ENCODE results near the gene LINGO3. TPM values are rescaled to one million over a fixed set of nuclear protein-coding genes. Genes with fewer than 3 reads are reported as not detected.
A peak's percentile ranks its signal among the peaks of the same experiment; 100 is the strongest.

Gene LINGO3
- total RNA-seq, 2 donors from 2014 or later = 0.58 TPM; not detected in 1

DNA sequence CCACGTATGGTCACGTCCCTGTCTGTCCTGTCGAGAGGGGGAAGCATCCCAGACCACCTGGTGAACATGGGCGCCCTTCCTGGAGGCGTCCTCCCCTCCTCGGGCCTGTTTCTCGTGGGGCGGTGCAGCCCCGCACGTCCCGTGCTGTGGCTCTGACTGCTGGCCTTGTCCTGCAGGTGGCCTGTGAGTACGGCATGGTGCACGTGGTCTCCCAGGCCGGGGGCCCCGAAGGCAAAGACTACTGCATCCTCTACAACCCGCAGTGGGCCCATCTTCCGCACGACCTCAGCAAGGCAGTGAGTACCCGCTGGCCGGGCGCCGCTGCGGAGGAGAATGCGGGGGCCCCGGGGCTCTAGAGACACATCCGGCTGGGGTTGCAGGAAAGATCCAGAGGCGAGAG lies 26.5 kb upstream of the LINGO3 start:
- Histone ChIP-seq H3K4me1 (peaks cover 24% of the 10 kb centered on the region), H3K36me3 (no peaks in the 10 kb centered on the region), H3K27me3 (no peaks in the 10 kb centered on the region), H3K9me3 (no peaks in the 10 kb centered on the region), H3K27ac (no peak overlapping the region), H3K4me3 (no peak overlapping the region), H3K9ac (ENCODE audit: low read depth in 2 of 2, low read length in 2 of 2) (peak overlapping the region in 1 of 2 donors; percentile 84)
- DNase-seq = no peak
- intact Hi-C loops (cut with DNase I) = loop anchor here (5.0 kb wide), 1 partner anchor 58 kb away; no protein-coding TSS in a partner anchor
- TF ChIP-seq, protein P1, sequence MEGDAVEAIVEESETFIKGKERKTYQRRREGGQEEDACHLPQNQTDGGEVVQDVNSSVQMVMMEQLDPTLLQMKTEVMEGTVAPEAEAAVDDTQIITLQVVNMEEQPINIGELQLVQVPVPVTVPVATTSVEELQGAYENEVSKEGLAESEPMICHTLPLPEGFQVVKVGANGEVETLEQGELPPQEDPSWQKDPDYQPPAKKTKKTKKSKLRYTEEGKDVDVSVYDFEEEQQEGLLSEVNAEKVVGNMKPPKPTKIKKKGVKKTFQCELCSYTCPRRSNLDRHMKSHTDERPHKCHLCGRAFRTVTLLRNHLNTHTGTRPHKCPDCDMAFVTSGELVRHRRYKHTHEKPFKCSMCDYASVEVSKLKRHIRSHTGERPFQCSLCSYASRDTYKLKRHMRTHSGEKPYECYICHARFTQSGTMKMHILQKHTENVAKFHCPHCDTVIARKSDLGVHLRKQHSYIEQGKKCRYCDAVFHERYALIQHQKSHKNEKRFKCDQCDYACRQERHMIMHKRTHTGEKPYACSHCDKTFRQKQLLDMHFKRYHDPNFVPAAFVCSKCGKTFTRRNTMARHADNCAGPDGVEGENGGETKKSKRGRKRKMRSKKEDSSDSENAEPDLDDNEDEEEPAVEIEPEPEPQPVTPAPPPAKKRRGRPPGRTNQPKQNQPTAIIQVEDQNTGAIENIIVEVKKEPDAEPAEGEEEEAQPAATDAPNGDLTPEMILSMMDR (IDR thresholded peaks at IDR 0.05) = no peak

DNA sequence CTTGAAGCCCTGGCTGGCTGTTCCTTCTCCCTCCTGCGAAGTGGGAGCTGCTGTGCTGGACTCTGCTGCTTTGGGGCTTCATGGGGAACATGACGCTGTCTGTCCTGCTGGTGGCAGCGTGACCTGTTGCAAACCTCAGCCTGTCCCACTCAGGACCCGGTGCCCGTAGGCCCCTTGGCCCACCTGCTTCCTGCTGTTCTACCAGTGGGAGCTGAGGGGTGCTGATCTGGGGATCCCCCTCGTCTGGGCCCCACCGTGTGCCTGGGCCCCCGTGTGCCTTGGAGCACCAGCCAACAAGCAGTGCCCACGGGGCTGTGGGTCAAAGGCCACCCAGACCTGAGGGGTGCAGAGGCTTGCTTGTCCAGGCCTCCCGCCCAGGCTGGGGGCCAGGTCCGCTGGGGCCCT lies 25.9 kb upstream of the LINGO3 start:
- H3K36me3 ChIP-seq = no peaks in the 10 kb centered on the region
- intact Hi-C loops (cut with DNase I) = loop anchor here (5.0 kb wide), 1 partner anchor 58 kb away; no protein-coding TSS in a partner anchor
- no peaks in the 10 kb centered on the region for H3K9me3 ChIP-seq
- H3K27ac ChIP-seq = peak overlapping the region; percentile 71
- H3K4me1 ChIP-seq = peaks cover 24% of the 10 kb centered on the region
- no peak for DNase-seq
- H3K4me3 ChIP-seq = no peak overlapping the region
- no peaks in the 10 kb centered on the region for H3K27me3 ChIP-seq
- TF ChIP-seq, protein P1 (IDR thresholded peaks at IDR 0.05) = no peak
- H3K9ac ChIP-seq (ENCODE audit: low read depth in 2 of 2, low read length in 2 of 2) = peak overlapping the region; percentile 58 to 84

DNA sequence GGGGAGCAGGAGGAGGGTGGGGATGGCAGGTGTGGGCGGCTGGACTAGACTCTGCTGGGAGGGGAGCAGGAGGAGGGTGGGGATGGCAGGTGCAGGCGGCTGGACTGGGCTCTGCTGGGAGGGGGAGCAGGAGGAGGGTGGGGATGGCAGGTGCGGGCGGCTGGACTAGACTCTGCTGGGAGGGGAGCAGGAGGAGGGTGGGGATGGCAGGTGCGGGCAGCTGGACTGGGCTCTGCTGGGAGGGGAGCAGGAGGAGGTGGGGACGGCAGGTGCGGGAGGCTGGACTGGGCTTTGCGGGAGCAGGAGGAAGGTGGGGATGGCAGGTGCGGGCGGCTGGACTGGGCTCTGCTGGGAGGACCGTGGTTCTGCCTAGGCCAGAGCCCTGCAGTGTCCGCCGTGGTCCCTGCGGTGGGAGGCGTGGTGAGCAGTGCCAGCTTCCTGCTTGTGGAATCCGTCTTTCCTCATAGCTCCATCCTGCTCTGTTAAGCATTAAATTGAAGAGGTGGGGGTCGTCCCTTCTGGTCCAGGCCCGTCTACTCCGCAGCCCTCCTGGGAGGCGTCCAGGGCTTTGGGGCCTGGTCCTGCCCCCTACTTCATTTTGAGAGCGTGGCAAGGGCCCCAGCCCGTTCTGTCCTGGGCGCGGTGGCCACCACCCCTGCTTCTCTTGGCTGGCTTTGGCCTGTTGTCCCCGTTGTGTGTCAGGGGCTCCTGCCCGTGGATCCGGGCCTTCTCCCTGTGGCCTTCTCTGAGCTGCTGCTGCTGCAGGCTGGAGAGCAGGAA lies 25.3 kb upstream of the LINGO3 start:
- Histone ChIP-seq H3K9me3 (no peaks in the 10 kb centered on the region), H3K4me3 (no peak overlapping the region), H3K36me3 (no peaks in the 10 kb centered on the region), H3K9ac (ENCODE audit: low read depth in 2 of 2, low read length in 2 of 2) (peak overlapping the region; percentile 58 to 84), H3K27ac (peak overlapping the region; percentile 71), H3K27me3 (no peaks in the 10 kb centered on the region), H3K4me1 (peaks cover 24% of the 10 kb centered on the region)
- intact Hi-C loops (cut with DNase I) = loop anchor here (5.0 kb wide), 1 partner anchor 59 kb away; no protein-coding TSS in a partner anchor
- peak; percentile 87 for DNase-seq
- TF ChIP-seq, protein P1 (IDR thresholded peaks at IDR 0.05) = no peak

- H3K4me1 ChIP-seq = peaks cover 24% of the 10 kb centered on the region
- intact Hi-C loops (cut with DNase I) = loop anchor here (5.0 kb wide), 1 partner anchor 60 kb away; no protein-coding TSS in a partner anchor
- H3K9me3 ChIP-seq = no peaks in the 10 kb centered on the region
- no peaks in the 10 kb centered on the region for H3K36me3 ChIP-seq
- DNase-seq = peak; percentile 65
- H3K27ac ChIP-seq = peak overlapping the region; percentile 92
- H3K4me3 ChIP-seq = no peak overlapping the region
- TF ChIP-seq, protein P1 (IDR thresholded peaks at IDR 0.05) = no peak
- peak overlapping the region; percentile 58 to 98 for H3K9ac ChIP-seq (ENCODE audit: low read depth in 2 of 2, low read length in 2 of 2)
- no peaks in the 10 kb centered on the region for H3K27me3 ChIP-seq
Measured at GRCh38 chr19:2332341-2333026, 24.5 kb upstream of the LINGO3 start.

DNA sequence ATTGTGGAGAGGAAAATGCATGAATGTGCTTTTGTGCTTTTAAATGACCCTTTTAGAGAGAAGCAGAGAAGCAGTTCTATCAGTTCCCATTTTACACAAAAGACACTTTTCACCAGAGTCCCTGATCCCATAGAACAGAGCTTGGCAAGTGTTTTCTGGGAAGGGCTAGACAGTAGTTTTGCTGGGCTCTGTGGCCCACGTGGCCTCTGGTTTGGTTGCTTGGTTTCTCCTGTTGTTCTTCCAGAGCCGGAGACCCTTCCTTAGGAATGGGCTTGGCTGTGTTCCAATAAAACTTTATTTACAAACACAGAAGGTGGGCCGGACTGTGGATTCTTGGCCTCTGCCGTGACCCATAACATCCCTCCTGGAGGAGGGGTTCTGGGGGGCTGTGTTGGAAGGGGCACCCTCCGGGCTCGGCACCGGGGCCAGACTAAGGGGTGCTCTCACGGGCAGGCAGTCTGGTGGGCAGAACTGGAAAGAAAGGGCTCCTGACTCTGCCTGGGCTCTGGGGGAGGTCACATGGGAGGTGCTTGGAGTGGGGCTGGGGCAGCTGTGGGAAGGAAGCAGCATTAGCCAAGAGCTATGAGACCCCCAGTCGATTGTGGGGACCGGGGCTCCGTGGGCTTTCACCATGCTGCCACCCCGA lies 23.8 kb upstream of the LINGO3 start:
- TF ChIP-seq, protein P1 (IDR thresholded peaks at IDR 0.05) = no peak
- Histone ChIP-seq H3K4me3 (no peak overlapping the region), H3K36me3 (no peaks in the 10 kb centered on the region), H3K27me3 (no peaks in the 10 kb centered on the region), H3K4me1 (peaks cover 24% of the 10 kb centered on the region), H3K9me3 (no peaks in the 10 kb centered on the region), H3K27ac (peak overlapping the region; percentile 92), H3K9ac (ENCODE audit: low read depth in 2 of 2, low read length in 2 of 2) (peak overlapping the region; percentile 58 to 98)
- DNase-seq = no peak
- intact Hi-C loops (cut with DNase I) = loop anchor here (5.0 kb wide), 1 partner anchor 61 kb away; no protein-coding TSS in a partner anchor

Data from colonic mucosa (tissue), 4 donors.